ENCODE data around the gene HHATL.
"Not testable (repeated sequence)": the region's sequence is repeated elsewhere in the genome, so short reads cannot be mapped to it uniquely, and the experiment has no call there.

The HHATL gene

DNA sequence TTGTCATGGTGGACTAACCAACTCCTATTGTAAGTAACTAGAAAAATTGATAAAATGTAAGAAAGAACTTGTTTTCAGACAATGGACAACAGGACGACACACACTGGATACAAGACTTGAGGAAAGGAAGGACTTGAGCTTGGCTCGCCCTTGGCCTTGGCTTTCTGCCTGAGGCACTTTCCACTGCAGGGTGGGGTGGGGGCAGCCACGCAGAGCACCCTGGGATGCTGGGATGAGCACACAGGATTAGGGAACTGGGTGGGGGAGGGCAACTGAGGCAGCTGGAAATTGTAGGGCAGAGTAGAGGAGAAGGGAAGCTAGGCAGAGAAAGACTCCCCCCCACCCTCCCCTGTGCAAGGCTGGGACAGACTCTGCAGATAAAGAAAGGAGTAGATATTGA, 25.5 kb upstream of the HHATL start:
- DNase-seq = no peak
- Histone ChIP-seq H3K4me2 (ENCODE audit: low read length, poor library complexity, severe bottlenecking) (no peak overlapping the region), H4K91ac (ENCODE audit: low read length) (no peak overlapping the region), H2AK5ac (ENCODE audit: low read length, severe bottlenecking) (no peak overlapping the region), H2BK120ac (ENCODE audit: low read depth, low read length) (no peak overlapping the region), H3K4ac (ENCODE audit: low read depth in 1 of 2, low read length in 2 of 2) (no peak overlapping the region), H2BK15ac (ENCODE audit: low read depth, poor library complexity, severe bottlenecking) (no peak overlapping the region), H2BK12ac (ENCODE audit: low read length in 2 of 2) (no peak overlapping the region), H3K9ac (ENCODE audit: low read length) (no peak overlapping the region), H3K23ac (ENCODE audit: low read length in 2 of 2) (no peak overlapping the region), H3K27ac (ENCODE audit: low read length, poor library complexity, severe bottlenecking) (no peak overlapping the region), H3K9me3 (ENCODE audit: control insufficient read depth, low read length) (peaks cover 3% of the 10 kb centered on the region), H3K36me3 (ENCODE audit: control insufficient read depth in 1 of 2, insufficient read depth in 2 of 2, low read depth in 1 of 2, low read length in 2 of 2) (no peaks in the 10 kb centered on the region), H2AFZ (ENCODE audit: low read depth, low read length) (no peak overlapping the region), H2BK5ac (ENCODE audit: low read depth, low read length, poor library complexity, severe bottlenecking) (no peak overlapping the region), H3K27me3 (ENCODE audit: control insufficient read depth in 1 of 2, insufficient read depth in 1 of 2, low read length in 2 of 2) (peaks cover 5 to 22% of the 10 kb centered on the region in 2 experiments), H3K4me3 (ENCODE audit: insufficient read depth in 1 of 2, low read depth in 1 of 2, low read length in 2 of 2) (no peak overlapping the region), H3K79me1 (replicated peaks; ENCODE audit: low read length, poor library complexity, severe bottlenecking) (no peaks in the 10 kb centered on the region), H3K18ac (ENCODE audit: low read depth in 1 of 2, low read length in 2 of 2) (no peak overlapping the region), H4K8ac (ENCODE audit: low read length) (no peak overlapping the region), H3K14ac (ENCODE audit: low read length in 2 of 2) (no peak overlapping the region), H3K4me1 (ENCODE audit: control insufficient read depth, insufficient read depth, low read depth, low read length) (no peaks in the 10 kb centered on the region)
- 67% methylated on average over 3 of the region's 3 CpGs for WGBS

DNA sequence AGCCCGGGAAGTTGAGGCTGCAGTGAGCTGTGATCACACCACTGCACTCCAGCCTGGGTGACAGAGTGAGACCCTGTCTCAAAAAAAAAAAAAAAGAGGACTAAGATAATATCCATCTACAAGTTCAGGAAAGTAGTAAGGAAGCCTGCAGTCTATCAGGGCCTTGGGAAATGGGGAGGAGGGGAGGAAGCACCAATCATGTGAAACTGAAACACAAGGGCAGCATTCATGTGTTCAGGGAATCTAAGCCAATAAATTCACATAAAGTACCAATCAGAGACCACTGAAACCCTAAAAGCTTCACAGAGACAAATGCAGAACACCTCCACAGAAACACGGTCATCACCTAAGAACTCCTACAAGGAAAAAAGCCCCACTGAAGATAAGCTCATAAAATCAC, 22.9 kb upstream of the HHATL start:
- H3K14ac ChIP-seq (ENCODE audit: low read length in 2 of 2) = no peak overlapping the region
- no peak overlapping the region for H2BK120ac ChIP-seq (ENCODE audit: low read depth, low read length)
- no peak overlapping the region for H2BK5ac ChIP-seq (ENCODE audit: low read depth, low read length, poor library complexity, severe bottlenecking)
- no peak overlapping the region for H3K4ac ChIP-seq (ENCODE audit: low read depth in 1 of 2, low read length in 2 of 2)
- H2AK5ac ChIP-seq (ENCODE audit: low read length, severe bottlenecking) = no peak overlapping the region
- H3K79me1 ChIP-seq (replicated peaks; ENCODE audit: low read length, poor library complexity, severe bottlenecking) = no peaks in the 10 kb centered on the region
- 85% methylated on average over 2 of the region's 2 CpGs for WGBS
- no peak overlapping the region for H2AFZ ChIP-seq (ENCODE audit: low read depth, low read length)
- H3K9me3 ChIP-seq (ENCODE audit: control insufficient read depth, low read length) = peaks cover 3% of the 10 kb centered on the region
- no peak overlapping the region for H3K4me3 ChIP-seq (ENCODE audit: insufficient read depth in 1 of 2, low read depth in 1 of 2, low read length in 2 of 2)
- no peaks in the 10 kb centered on the region for H3K4me1 ChIP-seq (ENCODE audit: control insufficient read depth, insufficient read depth, low read depth, low read length)
- no peak overlapping the region for H3K4me2 ChIP-seq (ENCODE audit: low read length, poor library complexity, severe bottlenecking)
- H3K36me3 ChIP-seq (ENCODE audit: control insufficient read depth in 1 of 2, insufficient read depth in 2 of 2, low read depth in 1 of 2, low read length in 2 of 2) = no peaks in the 10 kb centered on the region
- H3K27ac ChIP-seq (ENCODE audit: low read length, poor library complexity, severe bottlenecking) = no peak overlapping the region
- H4K8ac ChIP-seq (ENCODE audit: low read length) = no peak overlapping the region
- no peak overlapping the region for H3K18ac ChIP-seq (ENCODE audit: low read depth in 1 of 2, low read length in 2 of 2)
- H2BK15ac ChIP-seq (ENCODE audit: low read depth, poor library complexity, severe bottlenecking) = no peak overlapping the region
- H3K27me3 ChIP-seq (ENCODE audit: control insufficient read depth in 1 of 2, insufficient read depth in 1 of 2, low read length in 2 of 2) = peaks cover 0 to 18% of the 10 kb centered on the region in 2 experiments
- H4K91ac ChIP-seq (ENCODE audit: low read length) = no peak overlapping the region
- no peak for DNase-seq
- H3K23ac ChIP-seq (ENCODE audit: low read length in 2 of 2) = no peak overlapping the region
- no peak overlapping the region for H2BK12ac ChIP-seq (ENCODE audit: low read length in 2 of 2)
- no peak overlapping the region for H3K9ac ChIP-seq (ENCODE audit: low read length)

DNA sequence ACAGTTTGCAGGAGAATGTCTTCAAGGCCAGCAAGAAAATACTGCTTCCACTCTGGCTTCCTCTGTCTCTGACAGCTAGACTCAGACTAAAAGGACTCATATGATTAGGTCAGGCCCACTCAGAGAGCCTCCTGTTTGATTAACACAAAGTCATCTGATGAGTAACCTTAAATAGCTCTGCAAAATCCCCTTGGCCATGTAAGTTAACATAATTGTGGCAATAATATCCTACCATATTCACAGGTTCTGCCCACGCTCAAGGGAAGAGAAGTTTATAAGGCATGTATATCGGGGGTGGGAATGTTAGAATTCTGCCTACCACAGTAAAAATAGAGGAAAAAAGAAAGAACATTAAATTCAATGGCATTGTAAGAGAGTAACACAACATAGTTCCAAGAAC, 20.6 kb upstream of the HHATL start:
- H2BK12ac ChIP-seq (ENCODE audit: low read length in 2 of 2) = no peak overlapping the region
- no peak overlapping the region for H4K8ac ChIP-seq (ENCODE audit: low read length)
- no peak overlapping the region for H2AK5ac ChIP-seq (ENCODE audit: low read length, severe bottlenecking)
- no peak overlapping the region for H3K27ac ChIP-seq (ENCODE audit: low read length, poor library complexity, severe bottlenecking)
- peak overlapping the region; percentile 27 for H2BK120ac ChIP-seq (ENCODE audit: low read depth, low read length)
- H3K9ac ChIP-seq (ENCODE audit: low read length) = no peak overlapping the region
- peaks cover 0 to 16% of the 10 kb centered on the region in 2 experiments for H3K27me3 ChIP-seq (ENCODE audit: control insufficient read depth in 1 of 2, insufficient read depth in 1 of 2, low read length in 2 of 2)
- H3K18ac ChIP-seq (ENCODE audit: low read depth in 1 of 2, low read length in 2 of 2) = no peak overlapping the region
- WGBS = 100% methylated on average over 2 of the region's 2 CpGs
- H3K9me3 ChIP-seq (ENCODE audit: control insufficient read depth, low read length) = no peaks in the 10 kb centered on the region
- no peaks in the 10 kb centered on the region for H3K4me1 ChIP-seq (ENCODE audit: control insufficient read depth, insufficient read depth, low read depth, low read length)
- no peak for DNase-seq
- no peak overlapping the region for H3K4me3 ChIP-seq (ENCODE audit: insufficient read depth in 1 of 2, low read depth in 1 of 2, low read length in 2 of 2)
- no peak overlapping the region for H2BK15ac ChIP-seq (ENCODE audit: low read depth, poor library complexity, severe bottlenecking)
- no peak overlapping the region for H4K91ac ChIP-seq (ENCODE audit: low read length)
- no peak overlapping the region for H3K4me2 ChIP-seq (ENCODE audit: low read length, poor library complexity, severe bottlenecking)
- H3K14ac ChIP-seq (ENCODE audit: low read length in 2 of 2) = no peak overlapping the region
- H2AFZ ChIP-seq (ENCODE audit: low read depth, low read length) = no peak overlapping the region
- no peaks in the 10 kb centered on the region for H3K36me3 ChIP-seq (ENCODE audit: control insufficient read depth in 1 of 2, insufficient read depth in 2 of 2, low read depth in 1 of 2, low read length in 2 of 2)
- H3K79me1 ChIP-seq (replicated peaks; ENCODE audit: low read length, poor library complexity, severe bottlenecking) = no peaks in the 10 kb centered on the region
- no peak overlapping the region for H3K23ac ChIP-seq (ENCODE audit: low read length in 2 of 2)
- no peak overlapping the region for H3K4ac ChIP-seq (ENCODE audit: low read depth in 1 of 2, low read length in 2 of 2)
- no peak overlapping the region for H2BK5ac ChIP-seq (ENCODE audit: low read depth, low read length, poor library complexity, severe bottlenecking)

DNA sequence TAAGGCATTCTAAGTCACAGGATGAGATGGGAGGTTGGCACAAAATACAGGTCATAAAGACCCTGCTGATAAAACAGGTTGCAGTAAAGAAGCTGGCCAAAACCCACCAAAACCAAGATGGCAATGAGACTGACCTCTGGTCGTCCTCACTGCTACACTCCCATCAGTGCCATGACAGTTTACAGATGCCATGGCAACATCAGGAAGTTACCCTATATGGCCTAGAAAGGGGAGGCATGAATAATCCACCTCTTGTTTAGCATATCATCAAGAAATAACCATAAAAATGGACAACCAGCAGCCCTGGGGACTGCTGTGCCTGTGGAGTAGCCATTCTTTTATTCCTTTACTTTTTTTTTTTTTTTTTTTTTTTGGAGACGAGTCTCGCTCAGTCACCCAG, 19.8 kb upstream of the HHATL start:
- H3K79me1 ChIP-seq (replicated peaks; ENCODE audit: low read length, poor library complexity, severe bottlenecking); H3K4ac ChIP-seq (ENCODE audit: low read depth in 1 of 2, low read length in 2 of 2); H2BK12ac ChIP-seq (ENCODE audit: low read length in 2 of 2); H3K18ac ChIP-seq (ENCODE audit: low read depth in 1 of 2, low read length in 2 of 2); H2BK15ac ChIP-seq (ENCODE audit: low read depth, poor library complexity, severe bottlenecking); H2BK5ac ChIP-seq (ENCODE audit: low read depth, low read length, poor library complexity, severe bottlenecking); H4K91ac ChIP-seq (ENCODE audit: low read length); H2AK5ac ChIP-seq (ENCODE audit: low read length, severe bottlenecking); H3K4me2 ChIP-seq (ENCODE audit: low read length, poor library complexity, severe bottlenecking); H3K9ac ChIP-seq (ENCODE audit: low read length); H3K23ac ChIP-seq (ENCODE audit: low read length in 2 of 2); DNase-seq; H2AFZ ChIP-seq (ENCODE audit: low read depth, low read length); H3K9me3 ChIP-seq (ENCODE audit: control insufficient read depth, low read length); H4K8ac ChIP-seq (ENCODE audit: low read length); H3K27ac ChIP-seq (ENCODE audit: low read length, poor library complexity, severe bottlenecking); H3K14ac ChIP-seq (ENCODE audit: low read length in 2 of 2); H2BK120ac ChIP-seq (ENCODE audit: low read depth, low read length); H3K36me3 ChIP-seq (ENCODE audit: control insufficient read depth in 1 of 2, insufficient read depth in 2 of 2, low read depth in 1 of 2, low read length in 2 of 2); H3K4me1 ChIP-seq (ENCODE audit: control insufficient read depth, insufficient read depth, low read depth, low read length); H3K4me3 ChIP-seq (ENCODE audit: insufficient read depth in 1 of 2, low read depth in 1 of 2, low read length in 2 of 2): not testable (repeated sequence)
- 83% methylated on average over 3 of the region's 3 CpGs for WGBS
- peaks cover 0 to 13% of the 10 kb centered on the region in 2 experiments for H3K27me3 ChIP-seq (ENCODE audit: control insufficient read depth in 1 of 2, insufficient read depth in 1 of 2, low read length in 2 of 2)
